HG02763 (cell line): ENCODE results near the gene SPATA13.
"Not testable (repeated sequence)": the region's sequence is repeated elsewhere in the genome, so short reads cannot be mapped to it uniquely, and the experiment has no call there.

Source experiments
- ATAC-seq: cut with Tn5 transposase; IDR thresholded peaks from one replicate; pipeline ENCODE4 v1.9.1; 2021; ENCODE audit warnings: mild to moderate bottlenecking, moderate library complexity; ENCODE audit not compliant: unreplicated experiment

Gene SPATA13

GRCh38 chr13:24194447-24194846 is 33.9 kb downstream of the SPATA13 start:
- no peak for ATAC-seq

GRCh38 chr13:24195626-24196025 is 35.1 kb downstream of the SPATA13 start:
- no peak for ATAC-seq

- no peak for ATAC-seq
These were observed 36.2 kb downstream of the SPATA13 start for GRCh38 chr13:24196593-24197197.

- ATAC-seq = no peak
These were observed 38.5 kb downstream of the SPATA13 start for GRCh38 chr13:24199016-24199415.

- ATAC-seq = no peak
These were observed 41.7 kb downstream of the SPATA13 start for GRCh38 chr13:24202215-24202614.

- ATAC-seq = no peak
These were observed 42.8 kb downstream of the SPATA13 start for GRCh38 chr13:24203273-24203672.

- ATAC-seq = no peak
These were observed 43.3 kb downstream of the SPATA13 start for GRCh38 chr13:24203811-24204210.

GRCh38 chr13:24205076-24205475 is 44.6 kb downstream of the SPATA13 start:
- not testable (repeated sequence) for ATAC-seq

- no peak for ATAC-seq
These were observed 47.5 kb downstream of the SPATA13 start for GRCh38 chr13:24207841-24208667.

- no peak for ATAC-seq
These were observed 48.6 kb downstream of the SPATA13 start for GRCh38 chr13:24209138-24209537.

- ATAC-seq = no peak
These were observed 51.7 kb downstream of the SPATA13 start for GRCh38 chr13:24212254-24212653.

- ATAC-seq = no peak
These were observed 52.2 kb downstream of the SPATA13 start for GRCh38 chr13:24212674-24213073.

- no peak for ATAC-seq
These were observed 53.4 kb downstream of the SPATA13 start for GRCh38 chr13:24213932-24214331.

GRCh38 chr13:24214528-24214927 is 54.0 kb downstream of the SPATA13 start:
- ATAC-seq = no peak

GRCh38 chr13:24215126-24215525 is 54.6 kb downstream of the SPATA13 start:
- peak; percentile 43 for ATAC-seq

- no peak for ATAC-seq
These were observed 55.2 kb downstream of the SPATA13 start for GRCh38 chr13:24215732-24216131.

GRCh38 chr13:24216176-24216575 is 55.7 kb downstream of the SPATA13 start:
- ATAC-seq = no peak

- ATAC-seq = not testable (repeated sequence)
These were observed 56.3 kb downstream of the SPATA13 start for GRCh38 chr13:24216779-24217178.

- ATAC-seq = peak; percentile 51
These were observed 57.2 kb downstream of the SPATA13 start for GRCh38 chr13:24217601-24218281.

- ATAC-seq = no peak
These were observed 57.8 kb downstream of the SPATA13 start for GRCh38 chr13:24218338-24218737.

GRCh38 chr13:24218977-24219376 is 58.5 kb downstream of the SPATA13 start:
- no peak for ATAC-seq
